ENCODE data around the gene SUMO2. TPM values are rescaled to one million over a fixed set of nuclear protein-coding genes. Genes with fewer than 3 reads are reported as not detected.

Gene SUMO2
- total and polyA plus RNA-seq, 9 of the 15 experiments (the other 6 are each of a cell fraction or from before 2014, with no cell fraction given) = 157 to 733 (median 419) TPM

DNA sequence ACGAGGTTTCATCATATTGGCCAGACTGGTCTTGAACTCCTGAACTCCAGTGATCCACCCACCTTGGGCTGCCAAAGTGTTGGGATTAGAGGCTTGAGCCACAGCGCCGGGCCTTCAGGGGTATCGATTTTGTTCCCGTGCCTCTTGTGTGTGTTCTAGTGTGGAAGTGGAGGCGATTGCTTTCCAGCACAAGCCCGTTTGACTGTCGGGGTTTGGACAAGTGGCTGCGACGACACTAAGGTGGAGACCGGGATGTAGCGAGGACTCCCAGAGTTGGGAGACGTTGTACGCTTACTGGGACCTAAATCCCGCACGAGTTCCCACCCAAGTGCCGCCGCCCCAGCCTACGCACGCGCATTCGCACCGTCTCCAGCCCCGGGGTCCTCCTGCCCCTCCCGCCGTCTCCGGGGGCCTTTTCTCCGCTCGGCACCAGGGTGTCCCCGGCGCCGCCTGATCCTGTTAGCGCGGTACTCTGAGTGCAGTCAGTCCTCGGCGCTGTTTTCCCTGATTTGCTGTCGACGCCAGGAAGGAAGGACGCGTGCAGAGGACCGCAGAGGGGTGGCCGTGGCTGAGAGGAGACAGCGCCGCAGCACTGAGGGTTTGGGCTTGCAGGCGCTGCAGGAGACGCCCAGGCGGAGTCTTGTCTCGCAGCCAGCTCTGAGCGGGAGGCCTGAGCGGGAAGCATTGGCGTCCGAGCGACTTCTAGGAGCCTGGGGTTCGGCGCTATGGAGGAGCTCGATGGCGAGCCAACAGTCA lies 22.5 kb upstream of the SUMO2 start, which contains the start of gene NUP85 (continued):
- TF ChIP-seq SIX5 (IDR thresholded peaks at IDR 0.05; ENCODE audit: borderline replicate concordance in 1 of 2, insufficient read depth in 1 of 2, low read depth in 1 of 2, low read length in 2 of 2) (no peak), ZNF174 (CRISPR knock-in tag; IDR thresholded peaks at IDR 0.05) (no peak), DIDO1 (tag; IDR thresholded peaks at IDR 0.05; ENCODE audit: low read depth) (peak; percentile 83), CAMTA2 (CRISPR knock-in tag; conservative IDR thresholded peaks at IDR 0.05) (no peak), ZNF561 (CRISPR knock-in tag; conservative IDR thresholded peaks at IDR 0.05) (no peak), SMARCA5 (IDR thresholded peaks at IDR 0.05) (0 out of 2 replicates have a peak, but pooled peaks have one; percentile 12), GTF2A2 (tag; IDR thresholded peaks at IDR 0.05) (0 out of 2 replicates have a peak, but pooled peaks have one; percentile 10), XRCC3 (IDR thresholded peaks at IDR 0.05) (no peak), ZNF589 (CRISPR knock-in tag; IDR thresholded peaks at IDR 0.05; ENCODE audit: low read depth) (no peak)
- TF ChIP-seq, protein P1, sequence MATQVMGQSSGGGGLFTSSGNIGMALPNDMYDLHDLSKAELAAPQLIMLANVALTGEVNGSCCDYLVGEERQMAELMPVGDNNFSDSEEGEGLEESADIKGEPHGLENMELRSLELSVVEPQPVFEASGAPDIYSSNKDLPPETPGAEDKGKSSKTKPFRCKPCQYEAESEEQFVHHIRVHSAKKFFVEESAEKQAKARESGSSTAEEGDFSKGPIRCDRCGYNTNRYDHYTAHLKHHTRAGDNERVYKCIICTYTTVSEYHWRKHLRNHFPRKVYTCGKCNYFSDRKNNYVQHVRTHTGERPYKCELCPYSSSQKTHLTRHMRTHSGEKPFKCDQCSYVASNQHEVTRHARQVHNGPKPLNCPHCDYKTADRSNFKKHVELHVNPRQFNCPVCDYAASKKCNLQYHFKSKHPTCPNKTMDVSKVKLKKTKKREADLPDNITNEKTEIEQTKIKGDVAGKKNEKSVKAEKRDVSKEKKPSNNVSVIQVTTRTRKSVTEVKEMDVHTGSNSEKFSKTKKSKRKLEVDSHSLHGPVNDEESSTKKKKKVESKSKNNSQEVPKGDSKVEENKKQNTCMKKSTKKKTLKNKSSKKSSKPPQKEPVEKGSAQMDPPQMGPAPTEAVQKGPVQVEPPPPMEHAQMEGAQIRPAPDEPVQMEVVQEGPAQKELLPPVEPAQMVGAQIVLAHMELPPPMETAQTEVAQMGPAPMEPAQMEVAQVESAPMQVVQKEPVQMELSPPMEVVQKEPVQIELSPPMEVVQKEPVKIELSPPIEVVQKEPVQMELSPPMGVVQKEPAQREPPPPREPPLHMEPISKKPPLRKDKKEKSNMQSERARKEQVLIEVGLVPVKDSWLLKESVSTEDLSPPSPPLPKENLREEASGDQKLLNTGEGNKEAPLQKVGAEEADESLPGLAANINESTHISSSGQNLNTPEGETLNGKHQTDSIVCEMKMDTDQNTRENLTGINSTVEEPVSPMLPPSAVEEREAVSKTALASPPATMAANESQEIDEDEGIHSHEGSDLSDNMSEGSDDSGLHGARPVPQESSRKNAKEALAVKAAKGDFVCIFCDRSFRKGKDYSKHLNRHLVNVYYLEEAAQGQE (IDR thresholded peaks at IDR 0.05; ENCODE audit: borderline replicate concordance) = no peak
- TF ChIP-seq, protein P1 (CRISPR knock-in tag; IDR thresholded peaks at IDR 0.05; ENCODE audit: low read depth) = peak; percentile 54; the same call in 1 of the 2 replicates
- TF ChIP-seq, protein P2, sequence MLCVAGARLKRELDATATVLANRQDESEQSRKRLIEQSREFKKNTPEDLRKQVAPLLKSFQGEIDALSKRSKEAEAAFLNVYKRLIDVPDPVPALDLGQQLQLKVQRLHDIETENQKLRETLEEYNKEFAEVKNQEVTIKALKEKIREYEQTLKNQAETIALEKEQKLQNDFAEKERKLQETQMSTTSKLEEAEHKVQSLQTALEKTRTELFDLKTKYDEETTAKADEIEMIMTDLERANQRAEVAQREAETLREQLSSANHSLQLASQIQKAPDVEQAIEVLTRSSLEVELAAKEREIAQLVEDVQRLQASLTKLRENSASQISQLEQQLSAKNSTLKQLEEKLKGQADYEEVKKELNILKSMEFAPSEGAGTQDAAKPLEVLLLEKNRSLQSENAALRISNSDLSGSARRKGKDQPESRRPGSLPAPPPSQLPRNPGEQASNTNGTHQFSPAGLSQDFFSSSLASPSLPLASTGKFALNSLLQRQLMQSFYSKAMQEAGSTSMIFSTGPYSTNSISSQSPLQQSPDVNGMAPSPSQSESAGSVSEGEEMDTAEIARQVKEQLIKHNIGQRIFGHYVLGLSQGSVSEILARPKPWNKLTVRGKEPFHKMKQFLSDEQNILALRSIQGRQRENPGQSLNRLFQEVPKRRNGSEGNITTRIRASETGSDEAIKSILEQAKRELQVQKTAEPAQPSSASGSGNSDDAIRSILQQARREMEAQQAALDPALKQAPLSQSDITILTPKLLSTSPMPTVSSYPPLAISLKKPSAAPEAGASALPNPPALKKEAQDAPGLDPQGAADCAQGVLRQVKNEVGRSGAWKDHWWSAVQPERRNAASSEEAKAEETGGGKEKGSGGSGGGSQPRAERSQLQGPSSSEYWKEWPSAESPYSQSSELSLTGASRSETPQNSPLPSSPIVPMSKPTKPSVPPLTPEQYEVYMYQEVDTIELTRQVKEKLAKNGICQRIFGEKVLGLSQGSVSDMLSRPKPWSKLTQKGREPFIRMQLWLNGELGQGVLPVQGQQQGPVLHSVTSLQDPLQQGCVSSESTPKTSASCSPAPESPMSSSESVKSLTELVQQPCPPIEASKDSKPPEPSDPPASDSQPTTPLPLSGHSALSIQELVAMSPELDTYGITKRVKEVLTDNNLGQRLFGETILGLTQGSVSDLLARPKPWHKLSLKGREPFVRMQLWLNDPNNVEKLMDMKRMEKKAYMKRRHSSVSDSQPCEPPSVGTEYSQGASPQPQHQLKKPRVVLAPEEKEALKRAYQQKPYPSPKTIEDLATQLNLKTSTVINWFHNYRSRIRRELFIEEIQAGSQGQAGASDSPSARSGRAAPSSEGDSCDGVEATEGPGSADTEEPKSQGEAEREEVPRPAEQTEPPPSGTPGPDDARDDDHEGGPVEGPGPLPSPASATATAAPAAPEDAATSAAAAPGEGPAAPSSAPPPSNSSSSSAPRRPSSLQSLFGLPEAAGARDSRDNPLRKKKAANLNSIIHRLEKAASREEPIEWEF (CRISPR knock-in tag; IDR thresholded peaks at IDR 0.05) = no peak
- TF ChIP-seq, protein P3, sequence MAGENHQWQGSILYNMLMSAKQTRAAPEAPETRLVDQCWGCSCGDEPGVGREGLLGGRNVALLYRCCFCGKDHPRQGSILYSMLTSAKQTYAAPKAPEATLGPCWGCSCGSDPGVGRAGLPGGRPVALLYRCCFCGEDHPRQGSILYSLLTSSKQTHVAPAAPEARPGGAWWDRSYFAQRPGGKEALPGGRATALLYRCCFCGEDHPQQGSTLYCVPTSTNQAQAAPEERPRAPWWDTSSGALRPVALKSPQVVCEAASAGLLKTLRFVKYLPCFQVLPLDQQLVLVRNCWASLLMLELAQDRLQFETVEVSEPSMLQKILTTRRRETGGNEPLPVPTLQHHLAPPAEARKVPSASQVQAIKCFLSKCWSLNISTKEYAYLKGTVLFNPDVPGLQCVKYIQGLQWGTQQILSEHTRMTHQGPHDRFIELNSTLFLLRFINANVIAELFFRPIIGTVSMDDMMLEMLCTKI (IDR thresholded peaks at IDR 0.05; ENCODE audit: partially characterized antibody) = no peak

All from K562 (cell line).